ENCODE measurements around the gene PDLIM1.

Gene PDLIM1

GRCh38 chr10:95289003-95289920, 1.5 kb downstream of the PDLIM1 start:
- DNase-seq (ENCODE audit: low read depth in 1 of 2, low spot score in 1 of 2) = no peak

- no peak for DNase-seq (ENCODE audit: low read depth in 1 of 2, low spot score in 1 of 2)
Measured at GRCh38 chr10:95288303-95288702, 2.5 kb downstream of the PDLIM1 start.

- DNase-seq (ENCODE audit: low read depth in 1 of 2, low spot score in 1 of 2) = no peak
Measured at GRCh38 chr10:95287281-95287680, 3.5 kb downstream of the PDLIM1 start.

GRCh38 chr10:95286707-95287106, 4.1 kb downstream of the PDLIM1 start:
- no peak for DNase-seq (ENCODE audit: low read depth in 1 of 2, low spot score in 1 of 2)

GRCh38 chr10:95285556-95285955, 5.2 kb downstream of the PDLIM1 start:
- no peak for DNase-seq (ENCODE audit: low read depth in 1 of 2, low spot score in 1 of 2)

- DNase-seq (ENCODE audit: low read depth in 1 of 2, low spot score in 1 of 2) = no peak
Measured at GRCh38 chr10:95284807-95285206, 6.0 kb downstream of the PDLIM1 start.

GRCh38 chr10:95282107-95282506, 8.7 kb downstream of the PDLIM1 start:
- no peak for DNase-seq (ENCODE audit: low read depth in 1 of 2, low spot score in 1 of 2)

- DNase-seq (ENCODE audit: low read depth in 1 of 2, low spot score in 1 of 2) = no peak
Measured at GRCh38 chr10:95281206-95281605, 9.6 kb downstream of the PDLIM1 start.

- no peak for DNase-seq (ENCODE audit: low read depth in 1 of 2, low spot score in 1 of 2)
Measured at GRCh38 chr10:95280637-95281036, 10.2 kb downstream of the PDLIM1 start.

- no peak for DNase-seq (ENCODE audit: low read depth in 1 of 2, low spot score in 1 of 2)
Measured at GRCh38 chr10:95279042-95279820, 11.6 kb downstream of the PDLIM1 start.

GRCh38 chr10:95278061-95278988, 12.5 kb downstream of the PDLIM1 start:
- DNase-seq (ENCODE audit: low read depth in 1 of 2, low spot score in 1 of 2) = no peak

GRCh38 chr10:95277614-95278013, 13.2 kb downstream of the PDLIM1 start:
- DNase-seq (ENCODE audit: low read depth in 1 of 2, low spot score in 1 of 2) = no peak

- DNase-seq (ENCODE audit: low read depth in 1 of 2, low spot score in 1 of 2) = no peak
Measured at GRCh38 chr10:95277201-95277570, 13.6 kb downstream of the PDLIM1 start.

- DNase-seq (ENCODE audit: low read depth in 1 of 2, low spot score in 1 of 2) = no peak
Measured at GRCh38 chr10:95276367-95277200, 14.2 kb downstream of the PDLIM1 start.

GRCh38 chr10:95275726-95276366, 15.0 kb downstream of the PDLIM1 start:
- no peak for DNase-seq (ENCODE audit: low read depth in 1 of 2, low spot score in 1 of 2)

- DNase-seq (ENCODE audit: low read depth in 1 of 2, low spot score in 1 of 2) = no peak
Measured at GRCh38 chr10:95273393-95274312, 17.1 kb downstream of the PDLIM1 start.

GRCh38 chr10:95268438-95268837, 22.4 kb downstream of the PDLIM1 start:
- no peak for DNase-seq (ENCODE audit: low read depth in 1 of 2, low spot score in 1 of 2)

GRCh38 chr10:95267251-95267650, 23.6 kb downstream of the PDLIM1 start:
- no peak for DNase-seq (ENCODE audit: low read depth in 1 of 2, low spot score in 1 of 2)

- no peak for DNase-seq (ENCODE audit: low read depth in 1 of 2, low spot score in 1 of 2)
Measured at GRCh38 chr10:95266674-95267095, 24.1 kb downstream of the PDLIM1 start.
